HFF-Myc (cell line): ENCODE measurements around the gene ZNF407.

Experiments
- DNase-seq: peaks from one replicate; pipeline ENCODE4 v3.0.0-alpha.2; 2011; ENCODE audit warnings: low read depth; ENCODE audit errors: extremely low read depth
- H3K4me3 ChIP-seq: replicated peaks from 2 replicates; pipeline ENCODE4 v1.5.1; 2011; ENCODE audit warnings: low read depth, mild to moderate bottlenecking, control low read depth, low read length
- CTCF ChIP-seq: IDR thresholded peaks from 2 replicates; pipeline ENCODE4 v1.5.1; 2012; ENCODE audit warnings: mild to moderate bottlenecking, low read depth, low read length, control low read depth; ENCODE audit errors: missing control alignments

ZNF407 gene

GRCh38 chr18:74679679-74680076, 82.0 kb downstream of the ZNF407 start:
- no peak overlapping the region for H3K4me3 ChIP-seq
- TF ChIP-seq CTCF, result no peak
- DNase-seq, result no peak

- no peak overlapping the region for H3K4me3 ChIP-seq
- no peak for TF ChIP-seq CTCF
- DNase-seq, result no peak
These were observed 84.7 kb downstream of the ZNF407 start for GRCh38 chr18:74682141-74682990.

GRCh38 chr18:74682991-74683297, 85.3 kb downstream of the ZNF407 start:
- TF ChIP-seq CTCF, result no peak

GRCh38 chr18:74683573-74683972, 85.9 kb downstream of the ZNF407 start:
- TF ChIP-seq CTCF, result no peak
- DNase-seq, result no peak
- no peak overlapping the region for H3K4me3 ChIP-seq

More at GRCh38 chr18:74682991-74683297, 85.3 kb downstream of the ZNF407 start:
- DNase-seq, result peak; percentile 82
- H3K4me3 ChIP-seq, result no peak overlapping the region

- DNase-seq, result peak; percentile 65
- TF ChIP-seq CTCF, result no peak
- H3K4me3 ChIP-seq, result no peak overlapping the region
These were observed 91.6 kb downstream of the ZNF407 start for GRCh38 chr18:74689251-74689650.

GRCh38 chr18:74692367-74693013, 94.8 kb downstream of the ZNF407 start:
- no peak overlapping the region for H3K4me3 ChIP-seq
- no peak for DNase-seq
- TF ChIP-seq CTCF, result no peak

- H3K4me3 ChIP-seq, result no peak overlapping the region
- TF ChIP-seq CTCF, result no peak
- no peak for DNase-seq
These were observed 96.8 kb downstream of the ZNF407 start for GRCh38 chr18:74694436-74694835.
